ENCODE data around the gene ARRDC4. TPM values are rescaled to one million over a fixed set of nuclear protein-coding genes. Genes with fewer than 3 reads are reported as not detected.

The ARRDC4 gene
- total RNA-seq, 1 experiment from 2014 or later = 9.0 TPM

DNA sequence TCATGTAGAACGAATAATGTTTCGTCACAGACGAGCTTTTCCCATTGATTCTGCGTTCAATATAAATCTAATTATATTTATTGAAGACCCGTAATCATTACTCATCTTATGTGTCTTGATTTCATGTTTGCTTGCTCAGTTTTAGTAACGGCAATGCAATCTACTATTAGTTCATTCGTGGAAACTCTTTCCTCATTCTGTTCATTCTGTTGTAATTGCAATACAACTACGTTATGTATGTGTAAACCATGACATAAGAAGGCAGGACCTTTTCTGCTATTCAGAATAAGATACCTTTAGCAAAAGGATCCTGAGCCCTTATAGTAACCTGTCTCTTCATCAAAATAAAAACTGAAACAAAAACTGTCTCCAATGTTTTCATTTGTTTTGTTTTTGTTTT lies 6.8 kb upstream of the ARRDC4 start:
- no peaks in the 10 kb centered on the region for H3K4me1 Mint-ChIP-seq
- ChIA-PET POLR2A (no interaction called here), CTCF (no interaction called here)
- H3K4me3 Mint-ChIP-seq = no peak overlapping the region
- H3K27me3 Mint-ChIP-seq (ENCODE audit: low read depth) = peaks cover 5% of the 10 kb centered on the region; the same call in 1 of the 2 replicates
- no peak overlapping the region for H3K27ac Mint-ChIP-seq
- no peak for ATAC-seq
- H3K9me3 Mint-ChIP-seq = peaks cover 6% of the 10 kb centered on the region; the same call in 1 of the 2 replicates
- H3K36me3 Mint-ChIP-seq = no peaks in the 10 kb centered on the region
- TF ChIP-seq ZNF121 (CRISPR knock-in tag; IDR thresholded peaks at IDR 0.05) (no peak), NR3C1 (CRISPR knock-in tag; conservative IDR thresholded peaks at IDR 0.05; ENCODE audit: low read depth) (no peak), ARID4B (CRISPR knock-in tag; IDR thresholded peaks at IDR 0.05; ENCODE audit: borderline replicate concordance) (no peak), ATF1 (CRISPR knock-in tag; IDR thresholded peaks at IDR 0.05) (no peak), ZNF671 (CRISPR knock-in tag; IDR thresholded peaks at IDR 0.05) (no peak), EMX1 (CRISPR knock-in tag; IDR thresholded peaks at IDR 0.05) (no peak), NR2C2 (CRISPR knock-in tag; IDR thresholded peaks at IDR 0.05) (no peak), AFF4 (CRISPR knock-in tag; IDR thresholded peaks at IDR 0.05; ENCODE audit: borderline replicate concordance) (no peak), ZNF396 (CRISPR knock-in tag; IDR thresholded peaks at IDR 0.05; ENCODE audit: borderline replicate concordance) (no peak)
- no peak for DNase-seq (ENCODE audit: low spot score)

GRCh38 chr15:97955035-97955434 lies 5.5 kb upstream of the ARRDC4 start:
- ChIA-PET CTCF (interaction anchor here (0.9 kb wide), 1 partner anchor 357 kb away, joined by 3 read pairs; no protein-coding TSS in a partner anchor), POLR2A (no interaction called here)
- H3K9me3 Mint-ChIP-seq = peaks cover 6% of the 10 kb centered on the region; the same call in 1 of the 2 replicates
- H3K27ac Mint-ChIP-seq = no peak overlapping the region
- H3K36me3 Mint-ChIP-seq = no peaks in the 10 kb centered on the region
- peaks cover 6% of the 10 kb centered on the region for H3K4me1 Mint-ChIP-seq
- peaks cover 5% of the 10 kb centered on the region for H3K27me3 Mint-ChIP-seq (ENCODE audit: low read depth)
- H3K4me3 Mint-ChIP-seq = no peak overlapping the region
- DNase-seq (ENCODE audit: low spot score) = no peak
- no peak for ATAC-seq
- no peak for TF ChIP-seq ZNF416 (CRISPR knock-in tag; IDR thresholded peaks at IDR 0.05)
- TF ChIP-seq SMAD4 (CRISPR knock-in tag; IDR thresholded peaks at IDR 0.05) = no peak
- no peak for TF ChIP-seq USF1 (CRISPR knock-in tag; IDR thresholded peaks at IDR 0.05)
- TF ChIP-seq RORB (CRISPR knock-in tag; IDR thresholded peaks at IDR 0.05) = no peak
- TF ChIP-seq ZNF232 (CRISPR knock-in tag; IDR thresholded peaks at IDR 0.05) = no peak

GRCh38 chr15:97955529-97955928 lies 5.0 kb upstream of the ARRDC4 start:
- DNase-seq (ENCODE audit: low spot score) = no peak
- ChIA-PET POLR2A (no interaction called here), CTCF (interaction anchor here (0.9 kb wide), 1 partner anchor 356 kb away, joined by 3 read pairs; no protein-coding TSS in a partner anchor)
- H3K9me3 Mint-ChIP-seq = peaks cover 6% of the 10 kb centered on the region; the same call in 1 of the 2 replicates
- no peaks in the 10 kb centered on the region for H3K36me3 Mint-ChIP-seq
- H3K4me3 Mint-ChIP-seq = no peak overlapping the region
- H3K4me1 Mint-ChIP-seq = peaks cover 6% of the 10 kb centered on the region
- peaks cover 5% of the 10 kb centered on the region for H3K27me3 Mint-ChIP-seq (ENCODE audit: low read depth)
- TF ChIP-seq JAZF1 (CRISPR knock-in tag; IDR thresholded peaks at IDR 0.05) = no peak
- TF ChIP-seq, protein P1, sequence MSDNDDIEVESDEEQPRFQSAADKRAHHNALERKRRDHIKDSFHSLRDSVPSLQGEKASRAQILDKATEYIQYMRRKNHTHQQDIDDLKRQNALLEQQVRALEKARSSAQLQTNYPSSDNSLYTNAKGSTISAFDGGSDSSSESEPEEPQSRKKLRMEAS (CRISPR knock-in tag; IDR thresholded peaks at IDR 0.05) = no peak
- no peak for ATAC-seq
- no peak overlapping the region for H3K27ac Mint-ChIP-seq
